ENCODE measurements around the gene API5.

DNA sequence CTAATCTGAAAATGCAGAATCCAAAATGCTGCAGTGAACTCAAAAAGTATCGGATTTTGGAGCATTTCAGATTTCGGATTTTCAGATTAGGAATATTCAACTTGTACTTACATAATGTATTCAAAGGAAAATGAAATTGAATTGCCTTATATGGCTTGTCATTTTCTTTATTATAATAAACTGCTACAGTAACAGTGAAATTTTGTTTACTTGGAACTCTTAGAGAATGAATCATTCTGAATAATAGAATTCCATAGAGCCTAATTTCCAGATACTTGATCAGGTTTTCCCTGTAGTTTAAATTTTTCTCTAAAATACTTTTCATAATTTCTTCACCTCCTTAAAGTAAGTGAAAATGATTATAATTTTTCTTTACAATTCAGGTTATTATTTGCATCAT, 64.3 kb downstream of the API5 start:
- TF ChIP-seq CTCF (IDR thresholded peaks at IDR 0.05) (no peak), POLR2AphosphoS5 (IDR thresholded peaks at IDR 0.05; ENCODE audit: insufficient read depth in 1 of 2, low read depth in 1 of 2) (no peak)

Measured in vagina (tissue), 2 donors.